GM12878 (cell line): ENCODE measurements around the gene ASB6.

Experiments
- CTCF ChIP-seq, 3 experiments: IDR thresholded peaks in 2 of 3; conservative IDR thresholded peaks in 1 of 3; 2 replicates each; pipeline ENCODE4 v1.5.1; 2011; ENCODE audit warnings: low read depth in 3 of 3, low read length in 3 of 3, mild to moderate bottlenecking in 3 of 3, control low read depth in 2 of 3, moderate library complexity in 2 of 3, inconsistent platforms in 1 of 3, mixed read lengths in 1 of 3; ENCODE audit not compliant: control insufficient read depth in 2 of 3, insufficient read depth in 1 of 3; ENCODE audit errors: extremely low read depth in 1 of 3
- EP300 ChIP-seq, 2 experiments: fragments of 150-350 bp in 1 of 2; IDR thresholded peaks; 2 replicates each; pipeline ENCODE4 v1.6.1; 2011 to 2012; ENCODE audit warnings: low read depth in 2 of 2, low read length in 2 of 2, borderline replicate concordance in 1 of 2, improper control_type of control experiment in 1 of 2, inconsistent platforms in 1 of 2; ENCODE audit not compliant: control insufficient read depth in 1 of 2
- EZH2 ChIP-seq: IDR thresholded peaks from 2 replicates; pipeline ENCODE4 v1.6.1; 2012; ENCODE audit warnings: low read depth, mild to moderate bottlenecking, control low read depth, inconsistent platforms, low read length, borderline replicate concordance; ENCODE audit not compliant: control insufficient read depth
- FOXM1 ChIP-seq: IDR thresholded peaks from 2 replicates; pipeline ENCODE4 v1.6.1; 2012; ENCODE audit warnings: low read depth, mild to moderate bottlenecking, inconsistent platforms, low read length, moderate library complexity

GRCh38 chr9:129635099-129636065, 6.6 kb downstream of the ASB6 start:
- TF ChIP-seq CTCF (IDR thresholded peaks at IDR 0.05 in 2 of 3, conservative IDR thresholded peaks at IDR 0.05 in 1 of 3; ENCODE audit: control insufficient read depth in 2 of 3, extremely low read depth in 1 of 3, insufficient read depth in 1 of 3, low read depth in 3 of 3, low read length in 3 of 3), result no peak
- TF ChIP-seq FOXM1, result no peak
- TF ChIP-seq EP300 (IDR thresholded peaks at IDR 0.05; ENCODE audit: borderline replicate concordance in 1 of 2, control insufficient read depth in 1 of 2, low read depth in 2 of 2, low read length in 2 of 2), result no peak
- no peak for TF ChIP-seq EZH2
